Suprapubic skin (tissue), 4 donors: Measurements from ENCODE around the gene CFAP52.

ENCODE experiments used
- POLR2A ChIP-seq, 2 donors: fragments of 450-650 bp; IDR thresholded peaks; one replicate each; pipeline ENCODE4 v1.6.1; 2017; ENCODE audit warnings: antibody characterized with exemption in 2 of 2, mild to moderate bottlenecking in 2 of 2, moderate library complexity in 2 of 2
- POLR2AphosphoS5 ChIP-seq, 3 donors: sonication (generic); formaldehyde crosslinking; IDR thresholded peaks; one replicate each; pipeline ENCODE4 v1.6.1; 2017; ENCODE audit warnings: antibody characterized with exemption in 3 of 3

GRCh38 chr17:9557161-9557755 is 19.2 kb upstream of the CFAP52 start:
- TF ChIP-seq POLR2AphosphoS5 (IDR thresholded peaks at IDR 0.05): no peak
- TF ChIP-seq POLR2A (IDR thresholded peaks at IDR 0.05): no peak
